ENCODE results near the gene PIK3R5. TPM values are rescaled to one million over a fixed set of nuclear protein-coding genes. Genes with fewer than 3 reads are reported as not detected.
A peak's percentile ranks its signal among the peaks of the same experiment; 100 is the strongest.

The PIK3R5 gene
- total RNA-seq, 1 donor from 2014 or later = not detected

DNA sequence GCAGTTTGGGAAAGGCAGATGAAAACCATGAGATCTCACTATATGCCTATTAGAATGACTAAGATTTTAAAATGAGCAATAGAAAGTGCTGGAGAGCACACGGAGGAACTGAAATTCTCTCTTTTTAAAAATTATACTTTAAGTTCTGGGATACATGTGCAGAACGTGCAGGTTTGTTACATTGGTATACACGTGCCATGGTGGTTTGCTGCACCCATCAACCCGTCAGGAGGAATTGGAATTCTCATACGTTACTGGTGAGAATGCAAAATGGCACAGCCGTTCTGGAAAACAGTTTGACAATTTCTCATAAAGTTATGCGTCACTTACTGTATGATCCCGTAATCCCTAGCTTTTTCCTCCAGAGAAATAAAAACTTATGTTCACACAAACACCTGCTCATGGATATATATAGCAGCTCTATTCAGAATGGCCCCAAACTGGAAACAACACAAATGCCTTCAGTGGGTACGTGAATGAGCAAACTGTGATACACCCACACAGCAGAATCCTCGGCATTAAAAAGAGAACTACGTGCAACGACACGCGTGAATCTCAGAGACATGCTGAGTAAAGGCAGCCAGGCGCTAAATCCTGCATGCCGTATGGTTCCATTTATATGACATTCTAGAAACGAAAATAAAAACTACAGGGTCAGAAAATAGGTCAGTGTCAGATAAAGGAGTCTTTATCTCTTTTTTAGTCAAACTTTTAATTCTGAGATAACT, 109.9 kb downstream of the PIK3R5 start:
- no peak for DNase-seq

DNA sequence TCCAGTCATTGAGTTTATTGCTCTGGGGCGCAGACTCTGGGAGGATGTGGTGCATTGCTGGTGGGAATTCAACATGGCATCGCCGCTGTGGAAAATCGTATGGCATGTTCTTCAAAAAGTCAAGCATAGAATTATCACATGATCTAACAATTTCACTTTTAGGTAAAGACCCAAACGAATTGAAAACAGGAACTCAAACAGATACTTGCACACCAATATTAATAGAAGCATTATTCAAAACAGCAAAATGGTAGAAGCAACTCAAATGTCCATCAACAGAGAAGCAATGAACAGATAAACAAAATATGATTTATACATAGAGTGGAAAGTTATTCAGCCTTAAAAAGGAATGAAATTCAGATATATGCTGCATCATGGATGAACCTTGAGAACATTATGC, 113.9 kb downstream of the PIK3R5 start:
- DNase-seq = no peak

DNA sequence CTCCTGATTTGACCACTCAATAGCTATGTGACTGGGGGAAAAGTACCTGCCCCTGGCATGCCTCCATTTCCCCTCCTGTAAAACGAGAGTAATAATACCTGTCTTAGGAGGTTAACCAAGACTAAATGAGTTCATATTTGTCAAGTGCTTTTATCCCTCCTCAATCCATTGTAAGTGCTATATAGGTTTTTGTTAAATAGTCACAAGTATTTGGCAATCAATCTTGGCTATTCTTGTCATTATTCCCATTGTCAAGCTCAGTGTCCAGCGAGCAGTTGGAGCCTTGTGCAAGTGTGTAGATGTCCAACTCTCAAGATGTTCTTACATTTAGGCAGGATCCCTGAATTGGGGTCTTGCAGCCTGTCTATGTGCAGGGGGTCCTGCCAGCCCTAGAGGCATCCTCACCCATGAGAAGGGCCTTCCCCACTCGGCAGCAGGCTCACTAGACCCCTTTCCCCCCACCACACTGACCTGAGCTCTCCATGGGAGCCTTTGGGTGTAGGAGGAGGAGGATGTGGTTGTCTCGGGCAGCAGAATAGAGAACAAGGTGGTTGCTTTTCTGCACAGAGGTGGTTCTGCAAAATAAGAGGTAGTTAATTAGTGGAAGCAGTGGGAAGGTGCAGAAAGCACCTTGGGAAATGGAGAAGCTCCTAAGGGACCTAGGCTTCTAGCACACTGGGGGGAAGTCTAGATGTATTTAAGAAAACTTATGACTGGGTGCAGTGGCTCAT, 116.0 kb downstream of the PIK3R5 start:
- DNase-seq = no peak

GRCh38 chr17:8847891-8848290, 117.6 kb downstream of the PIK3R5 start:
- DNase-seq = no peak

DNA sequence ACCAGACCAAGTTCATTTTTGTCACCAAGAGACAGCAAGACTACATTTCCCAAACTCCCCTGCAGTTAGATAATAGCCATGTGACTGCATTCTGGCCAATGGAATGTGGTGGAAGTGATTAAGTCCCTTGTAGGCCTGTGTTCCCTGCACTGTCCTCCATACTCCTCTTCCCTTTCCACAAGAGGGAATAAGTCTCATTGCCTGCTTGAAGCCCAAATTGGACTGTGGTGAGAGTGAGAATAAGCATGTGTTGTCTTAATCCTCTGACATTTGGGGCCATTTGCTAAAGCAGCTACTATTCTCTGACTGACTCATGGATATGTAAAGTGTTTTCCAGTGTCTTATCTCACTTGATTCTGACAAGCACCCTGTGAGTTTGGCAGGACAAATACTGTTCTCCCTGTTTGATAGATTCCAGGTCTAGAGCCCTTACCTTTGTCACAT, 118.7 kb downstream of the PIK3R5 start:
- peak; percentile 40 for DNase-seq

DNA sequence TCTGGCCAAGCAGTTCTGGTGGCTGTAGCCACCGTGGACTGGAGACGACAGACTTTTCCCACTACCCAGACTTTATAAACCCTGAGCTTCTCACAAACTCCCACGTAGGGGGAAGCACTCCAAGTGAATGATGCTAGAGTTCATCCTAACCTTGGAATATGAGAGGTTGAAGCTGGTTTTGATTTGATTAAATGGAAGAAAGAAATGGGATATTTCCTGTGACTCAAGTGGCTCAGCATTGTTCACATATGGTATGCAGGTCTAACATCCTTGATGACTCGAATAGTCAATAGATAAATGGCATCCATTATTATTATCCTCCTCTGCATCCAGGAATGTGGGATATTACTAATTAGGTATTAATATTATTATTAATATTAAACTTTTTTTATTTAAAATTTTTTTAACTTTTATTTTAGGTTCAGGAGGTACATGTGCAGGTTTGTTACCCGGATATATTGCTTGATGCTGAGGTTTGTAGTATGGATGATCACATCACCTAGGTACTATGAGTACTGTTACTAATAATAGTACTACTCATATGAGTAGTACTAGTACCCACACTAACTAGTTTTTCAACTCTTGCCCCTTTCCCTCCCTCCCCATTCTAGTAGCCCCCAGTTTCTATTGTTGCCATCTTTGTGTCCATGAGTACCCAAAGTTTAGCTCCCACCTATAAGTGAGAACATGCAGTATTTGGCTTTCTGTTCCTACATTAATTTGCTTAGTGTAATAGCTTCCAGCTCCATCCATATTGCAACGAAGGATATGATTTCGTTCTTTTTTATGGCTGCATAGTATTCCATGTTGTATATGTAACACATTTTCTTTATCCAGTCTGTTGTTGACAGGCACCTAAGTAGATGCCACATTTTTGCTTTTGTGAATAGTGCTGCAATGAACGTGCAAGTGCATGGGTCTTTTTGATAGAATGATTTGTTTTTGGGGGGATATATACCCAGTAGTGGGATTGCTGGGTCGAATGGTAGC, 121.0 kb downstream of the PIK3R5 start:
- no peak for DNase-seq

GRCh38 chr17:8843344-8843743, 122.2 kb downstream of the PIK3R5 start:
- DNase-seq = no peak

DNA sequence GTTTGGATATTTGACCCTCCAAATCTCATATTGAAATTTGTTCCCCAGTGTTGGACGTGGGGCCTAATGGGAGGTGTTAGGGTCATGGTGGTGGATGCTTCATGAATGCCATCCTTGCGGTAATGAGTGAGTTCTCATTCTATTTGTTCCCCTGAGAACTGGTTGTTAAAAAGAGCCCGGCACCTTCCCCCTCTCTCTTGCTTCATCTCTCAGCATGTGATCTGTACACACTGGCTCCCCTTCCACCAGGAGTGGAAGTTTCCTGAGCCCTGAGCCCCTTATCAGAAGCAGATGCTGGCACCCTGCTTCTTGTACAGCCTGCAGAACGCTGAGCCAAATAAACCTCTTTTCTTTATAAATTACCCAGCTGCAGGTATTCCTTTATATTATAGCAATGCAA, 123.7 kb downstream of the PIK3R5 start:
- DNase-seq = no peak

DNA sequence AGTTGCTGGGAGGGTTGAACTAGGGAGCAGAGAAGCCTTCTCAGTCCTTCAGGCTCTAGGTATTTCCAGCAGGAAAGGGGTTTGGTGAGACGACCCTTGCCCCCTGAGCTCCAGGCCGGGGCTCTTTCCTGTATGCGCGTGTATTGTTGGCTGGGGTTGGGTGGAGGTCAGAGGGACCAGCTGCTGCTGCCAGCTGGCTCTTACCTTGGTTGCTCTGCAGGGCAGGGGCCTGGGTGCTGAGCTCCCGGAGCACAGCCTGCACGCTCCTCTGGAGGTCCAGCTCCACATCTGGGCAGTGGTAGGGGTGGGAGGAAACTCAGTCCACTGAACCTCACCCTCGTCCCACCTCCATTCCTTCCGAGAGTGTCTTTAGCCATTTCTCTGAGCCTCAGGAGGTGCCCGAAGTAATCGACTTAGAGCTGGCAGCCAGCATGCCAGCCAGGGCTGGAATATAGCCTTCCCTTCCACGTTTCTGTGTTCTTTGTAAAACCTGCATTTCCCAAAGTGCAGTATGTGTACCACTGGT, 126.0 kb downstream of the PIK3R5 start:
- no peak for DNase-seq

GRCh38 chr17:8838551-8839095, 126.9 kb downstream of the PIK3R5 start:
- DNase-seq = no peak

DNA sequence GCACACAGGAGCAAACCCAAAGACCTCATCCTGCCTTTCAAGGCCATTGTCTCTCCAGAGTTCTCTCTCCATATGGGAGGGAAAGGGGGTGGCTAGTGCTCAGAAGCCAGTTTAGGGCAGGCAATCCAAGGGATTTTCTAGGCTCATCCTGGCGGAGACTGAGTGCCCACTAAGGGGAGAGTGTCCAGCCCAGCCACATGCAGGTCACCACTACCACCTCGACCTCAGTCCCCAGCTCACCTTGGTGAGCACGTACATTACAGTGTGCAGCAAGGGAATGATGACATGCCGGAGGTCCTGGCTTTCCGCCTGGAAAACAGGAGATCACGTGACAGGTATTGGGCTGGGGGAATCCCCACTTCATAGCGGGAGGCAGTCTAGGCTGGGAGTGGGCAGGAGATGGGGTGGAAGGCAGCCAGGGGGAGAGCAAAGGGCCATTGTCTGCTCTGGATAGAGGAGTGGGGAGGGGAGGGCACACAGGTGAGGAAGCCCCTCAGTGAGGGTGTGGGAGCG, 127.9 kb downstream of the PIK3R5 start:
- peak; percentile 6 for DNase-seq

- no peak for DNase-seq
Observed at GRCh38 chr17:8836821-8837562, 128.5 kb downstream of the PIK3R5 start.

DNA sequence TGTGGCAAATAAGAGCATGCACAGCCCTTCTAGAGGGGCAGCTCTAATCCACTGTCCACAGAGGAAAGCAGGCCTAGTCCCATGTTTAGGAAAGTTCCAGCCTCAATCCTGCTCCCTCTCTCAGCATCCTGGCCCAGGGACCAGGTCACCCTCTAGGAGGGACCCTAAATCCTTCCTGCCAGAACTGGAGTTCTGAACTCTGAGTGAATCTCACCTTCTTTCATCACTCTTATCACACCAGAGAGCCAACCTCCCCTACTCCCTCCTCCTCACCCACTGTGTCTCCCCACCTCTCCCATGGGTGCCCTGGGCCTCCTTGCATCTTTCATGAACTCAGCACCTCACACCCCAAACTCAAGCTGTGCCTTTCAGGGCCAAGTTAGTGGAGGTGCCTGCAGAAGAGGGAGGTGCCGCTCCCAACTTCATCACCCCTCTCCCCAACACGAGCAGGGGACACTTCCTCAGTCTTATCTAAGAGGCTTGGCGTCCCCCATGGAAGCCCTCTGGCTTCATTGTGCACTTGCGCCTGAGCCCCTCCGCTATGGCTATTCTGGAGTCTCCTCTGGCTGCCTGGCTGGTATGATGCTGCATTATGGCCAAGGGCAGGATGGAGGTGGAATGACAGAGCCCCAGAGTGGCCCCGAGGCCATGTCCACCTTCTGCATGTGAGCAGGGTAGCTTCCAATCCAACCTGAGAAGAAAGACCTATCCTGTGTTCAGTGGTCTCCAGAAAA, 129.7 kb downstream of the PIK3R5 start:
- no peak for DNase-seq

DNA sequence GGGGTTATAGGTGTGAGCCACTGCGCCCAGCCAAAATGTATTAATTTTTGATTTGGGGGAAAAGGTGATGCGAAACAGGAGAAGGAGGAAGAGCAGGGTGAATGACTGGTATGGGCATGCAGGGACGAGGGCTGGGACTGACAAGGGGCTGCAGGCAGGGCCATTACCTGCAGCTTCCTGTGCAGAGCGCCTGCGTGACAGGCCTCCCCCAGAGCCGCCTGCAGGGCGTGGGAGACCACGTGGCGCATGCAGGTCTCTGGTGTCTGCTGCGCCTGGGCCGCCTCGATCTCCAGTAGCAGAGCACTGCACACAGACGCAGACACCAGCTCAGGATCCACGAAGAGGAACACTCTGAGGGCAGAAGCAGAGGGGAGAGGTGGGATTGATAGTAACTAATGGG, 130.4 kb downstream of the PIK3R5 start:
- no peak for DNase-seq

DNA sequence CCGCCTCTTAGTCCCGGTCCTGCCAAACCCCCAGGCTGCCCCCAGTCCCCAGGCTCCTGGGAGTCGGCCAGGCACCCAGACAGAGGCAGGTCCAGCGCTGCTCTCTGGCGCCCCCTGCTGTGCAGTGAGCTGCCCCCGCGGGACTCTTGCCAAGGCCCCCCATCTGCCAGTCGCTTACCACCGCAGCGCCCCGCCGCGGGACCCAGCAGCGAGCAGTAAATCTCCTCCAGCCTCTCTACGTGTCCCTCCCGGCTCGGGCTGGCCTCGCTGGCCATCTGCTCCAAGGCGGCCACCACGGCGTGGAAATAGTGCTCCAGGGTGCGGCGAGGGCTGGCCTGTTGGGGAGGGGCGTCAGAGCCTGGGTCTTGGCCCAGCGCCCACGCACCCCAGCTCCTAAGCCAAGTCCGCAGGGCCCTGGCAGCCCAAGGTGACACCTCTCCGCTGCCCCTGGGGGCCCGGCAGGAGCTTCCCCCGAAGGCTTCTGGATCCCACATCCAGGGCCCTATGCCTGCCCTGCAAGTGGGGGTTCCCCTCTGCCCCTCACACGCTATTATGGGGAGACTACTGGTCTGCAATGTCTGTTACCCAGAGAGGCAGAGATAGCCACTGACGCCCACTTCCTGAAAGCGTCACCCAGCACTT, 132.7 kb downstream of the PIK3R5 start:
- no peak for DNase-seq

DNA sequence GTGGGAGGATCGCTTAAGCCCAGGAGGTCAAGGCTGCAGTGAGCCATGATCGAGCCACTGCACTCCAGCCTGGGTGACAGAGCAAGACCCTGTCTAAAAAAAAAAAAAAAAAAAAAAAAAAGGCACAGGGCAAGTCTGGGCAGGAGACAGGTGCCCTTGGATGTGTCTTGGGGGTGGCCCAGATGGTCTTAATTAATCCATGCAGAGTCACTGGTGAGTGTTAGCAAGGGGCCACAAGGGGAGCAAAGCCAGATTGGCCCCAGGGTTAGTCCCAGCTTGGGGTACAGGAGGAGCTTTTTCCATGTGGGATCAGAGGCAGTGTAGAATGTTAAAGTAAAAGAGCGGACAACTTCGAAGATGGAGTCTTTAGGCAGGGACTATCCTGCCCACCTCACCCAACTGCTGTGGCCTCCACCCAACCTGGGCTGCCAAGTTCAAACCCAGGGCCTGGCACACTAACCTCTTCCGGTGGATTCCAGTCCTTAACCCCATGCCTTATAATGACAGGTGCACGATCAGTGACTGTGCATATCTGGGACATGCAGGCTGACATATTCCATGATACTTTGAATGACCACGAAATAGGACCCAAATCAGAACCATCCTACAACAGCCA, 134.2 kb downstream of the PIK3R5 start:
- DNase-seq = no peak

GRCh38 chr17:8830141-8830540, 135.4 kb downstream of the PIK3R5 start:
- no peak for DNase-seq

DNA sequence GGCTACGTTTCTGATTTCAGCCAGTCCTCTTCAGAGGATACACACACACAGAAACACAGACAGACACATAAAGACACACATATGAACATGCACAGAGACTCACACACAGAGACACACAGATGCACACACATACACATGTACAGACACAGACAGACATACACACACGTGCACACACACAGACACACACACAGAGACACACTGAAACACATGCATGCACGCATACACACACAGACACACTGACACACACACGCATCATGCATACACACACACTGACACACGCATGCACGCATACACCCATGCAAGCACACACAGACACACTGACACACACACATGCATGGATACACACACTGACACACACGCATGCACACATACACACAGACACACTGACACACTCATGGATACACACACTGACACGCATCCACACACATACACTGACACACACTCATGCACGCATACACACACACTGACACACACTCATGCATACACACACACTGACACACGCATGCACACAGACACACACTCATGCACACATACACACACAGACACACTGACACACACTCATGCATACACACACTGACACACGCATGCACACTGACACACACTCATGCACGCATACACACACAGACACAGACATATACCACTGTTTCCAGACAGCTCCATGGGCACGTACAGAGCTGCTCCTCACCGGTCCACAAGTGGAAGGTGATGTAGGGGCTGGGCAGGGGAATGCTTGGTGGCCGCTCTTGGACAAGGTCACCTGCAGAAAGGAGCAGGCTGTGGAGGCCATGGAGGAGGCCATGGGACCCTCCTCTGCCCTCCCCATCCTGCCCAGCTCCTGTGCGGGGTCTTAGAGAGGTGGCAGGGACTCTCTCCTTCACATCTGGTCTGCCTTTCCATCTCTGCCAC, 136.2 kb downstream of the PIK3R5 start:
- no peak for DNase-seq
